Neural cell (in vitro differentiated cells): ENCODE results near the gene PHF23.

Source experiments
- EZH2 ChIP-seq: fragments of 200-600, 300-800 bp; shearing (Covaris generic), sonication (generic); IDR thresholded peaks from 2 replicates; pipeline ENCODE4 v1.6.1; 2014; ENCODE audit warnings: antibody characterized with exemption, low read length, borderline replicate concordance, mild to moderate bottlenecking; ENCODE audit not compliant: insufficient read depth, poor library complexity, severe bottlenecking
- MXI1 ChIP-seq: fragments of 450-650 bp; conservative IDR thresholded peaks from 2 replicates; pipeline ENCODE4 v1.6.1; 2014; ENCODE audit warnings: antibody characterized with exemption, mild to moderate bottlenecking; ENCODE audit not compliant: poor library complexity, severe bottlenecking
- TF ChIP-seq, protein P1 (sequence below): fragments of 450-650 bp; IDR thresholded peaks from 2 replicates; pipeline ENCODE4 v1.5.1; 2014; ENCODE audit warnings: antibody characterized with exemption, mild to moderate bottlenecking, moderate library complexity; ENCODE audit not compliant: poor library complexity, severe bottlenecking

DNA sequence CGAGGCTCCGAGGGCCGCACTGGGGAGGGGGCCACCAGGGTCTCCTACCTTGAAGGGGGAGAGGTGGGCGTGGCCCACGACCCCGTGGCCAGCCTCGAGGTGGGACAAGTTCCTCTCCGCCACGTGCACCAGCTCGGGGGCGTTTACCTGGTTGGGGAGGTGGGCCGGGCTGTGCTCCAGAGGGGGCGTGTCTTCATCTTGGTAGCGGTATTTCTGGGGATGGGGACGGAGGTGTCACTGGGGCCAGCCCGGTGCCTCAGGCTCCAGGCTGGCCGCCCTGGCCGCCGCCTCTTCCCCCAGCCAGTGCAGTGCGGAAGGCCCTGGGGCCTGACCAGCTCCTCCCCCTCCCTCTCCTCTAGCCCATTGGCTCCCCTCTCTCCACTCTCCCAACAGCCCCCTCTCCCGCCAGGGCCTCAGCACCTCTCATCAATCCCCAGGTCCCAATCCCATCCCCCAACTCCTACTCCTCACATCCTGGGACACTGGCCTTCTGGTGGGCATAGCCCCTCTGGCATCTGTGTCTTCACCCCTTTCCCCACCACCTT is 31.2 kb downstream of the PHF23 start:
- TF ChIP-seq, protein P1, sequence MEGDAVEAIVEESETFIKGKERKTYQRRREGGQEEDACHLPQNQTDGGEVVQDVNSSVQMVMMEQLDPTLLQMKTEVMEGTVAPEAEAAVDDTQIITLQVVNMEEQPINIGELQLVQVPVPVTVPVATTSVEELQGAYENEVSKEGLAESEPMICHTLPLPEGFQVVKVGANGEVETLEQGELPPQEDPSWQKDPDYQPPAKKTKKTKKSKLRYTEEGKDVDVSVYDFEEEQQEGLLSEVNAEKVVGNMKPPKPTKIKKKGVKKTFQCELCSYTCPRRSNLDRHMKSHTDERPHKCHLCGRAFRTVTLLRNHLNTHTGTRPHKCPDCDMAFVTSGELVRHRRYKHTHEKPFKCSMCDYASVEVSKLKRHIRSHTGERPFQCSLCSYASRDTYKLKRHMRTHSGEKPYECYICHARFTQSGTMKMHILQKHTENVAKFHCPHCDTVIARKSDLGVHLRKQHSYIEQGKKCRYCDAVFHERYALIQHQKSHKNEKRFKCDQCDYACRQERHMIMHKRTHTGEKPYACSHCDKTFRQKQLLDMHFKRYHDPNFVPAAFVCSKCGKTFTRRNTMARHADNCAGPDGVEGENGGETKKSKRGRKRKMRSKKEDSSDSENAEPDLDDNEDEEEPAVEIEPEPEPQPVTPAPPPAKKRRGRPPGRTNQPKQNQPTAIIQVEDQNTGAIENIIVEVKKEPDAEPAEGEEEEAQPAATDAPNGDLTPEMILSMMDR: no peak
- TF ChIP-seq EZH2: no peak
- no peak for TF ChIP-seq MXI1
